IPS-18c (cell line): ENCODE measurements around the gene STUM.
"Not testable (repeated sequence)": the region's sequence is repeated elsewhere in the genome, so short reads cannot be mapped to it uniquely, and the experiment has no call there.

Experiments used
- H3K4me3 ChIP-seq: 2 replicates; pipeline ENCODE4 v1.7.0; 2013; ENCODE audit warnings: low read depth, mild to moderate bottlenecking, low read length, moderate library complexity; ENCODE audit not compliant: insufficient read depth
- H3K9me3 ChIP-seq: one replicate; pipeline ENCODE4 v1.6.1; 2013; ENCODE audit warnings: mild to moderate bottlenecking, low read length, moderate library complexity; ENCODE audit not compliant: control insufficient read depth, insufficient read depth

Gene STUM, protein sequence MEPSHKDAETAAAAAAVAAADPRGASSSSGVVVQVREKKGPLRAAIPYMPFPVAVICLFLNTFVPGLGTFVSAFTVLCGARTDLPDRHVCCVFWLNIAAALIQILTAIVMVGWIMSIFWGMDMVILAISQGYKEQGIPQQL

GRCh38 chr1:226548256-226549093, at the start of gene STUM:
TSS of gene STUM (plus strand) at chr1:226548764. CDS start at chr1:226548905, 141 bp downstream.
- H3K9me3 ChIP-seq, result peaks cover 4% of the 10 kb centered on the region
- peak within 1 kb of the TSS; percentile 50 for H3K4me3 ChIP-seq

- not testable (repeated sequence) for H3K4me3 ChIP-seq, H3K9me3 ChIP-seq
Observed at GRCh38 chr1:226499699-226500098, 48.9 kb upstream of the STUM start.

DNA sequence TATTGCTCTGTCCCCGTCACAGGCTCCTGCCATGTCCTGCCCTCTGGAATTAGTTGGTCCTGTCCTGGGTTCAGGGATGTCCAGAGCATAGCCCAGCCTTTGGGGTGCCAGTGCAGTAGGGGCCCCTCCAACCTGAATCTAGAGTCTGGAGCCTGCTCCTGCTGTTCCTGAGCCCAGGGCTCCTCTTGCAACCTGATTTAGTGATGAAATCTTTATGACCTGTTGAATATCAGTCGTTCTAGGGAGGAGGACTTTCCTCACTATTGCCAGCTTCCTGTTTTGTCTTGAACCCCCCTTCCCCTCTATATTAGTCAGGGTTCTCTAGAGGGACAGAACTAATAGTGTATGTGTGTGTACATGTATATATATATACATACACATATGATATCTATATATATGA, 42.5 kb upstream of the STUM start:
- Histone ChIP-seq H3K9me3 (no peaks in the 10 kb centered on the region), H3K4me3 (no peak overlapping the region)

GRCh38 chr1:226506921-226507320, 41.6 kb upstream of the STUM start:
- no peak overlapping the region for H3K4me3 ChIP-seq
- H3K9me3 ChIP-seq, result no peaks in the 10 kb centered on the region

DNA sequence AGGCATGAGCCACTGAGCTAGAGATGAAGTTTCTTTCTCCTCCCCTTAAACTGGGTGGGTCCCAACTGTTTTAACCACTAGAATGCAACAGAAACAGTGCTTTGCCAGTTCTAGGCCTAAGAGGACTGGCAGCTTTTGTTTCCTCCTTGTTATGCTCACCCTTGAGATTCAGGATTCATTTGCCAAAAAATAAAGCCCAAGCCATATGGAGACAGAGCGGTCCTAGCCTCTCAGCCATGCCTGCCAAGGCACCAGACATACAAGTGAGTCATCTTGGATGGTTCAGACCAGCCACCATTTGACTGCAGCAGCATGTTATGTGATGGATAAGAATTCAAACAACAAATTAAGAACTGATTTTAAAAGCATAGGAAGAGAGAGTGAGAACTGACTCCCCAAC, 38.1 kb upstream of the STUM start:
- H3K9me3 ChIP-seq, result no peaks in the 10 kb centered on the region
- H3K4me3 ChIP-seq, result no peak overlapping the region

DNA sequence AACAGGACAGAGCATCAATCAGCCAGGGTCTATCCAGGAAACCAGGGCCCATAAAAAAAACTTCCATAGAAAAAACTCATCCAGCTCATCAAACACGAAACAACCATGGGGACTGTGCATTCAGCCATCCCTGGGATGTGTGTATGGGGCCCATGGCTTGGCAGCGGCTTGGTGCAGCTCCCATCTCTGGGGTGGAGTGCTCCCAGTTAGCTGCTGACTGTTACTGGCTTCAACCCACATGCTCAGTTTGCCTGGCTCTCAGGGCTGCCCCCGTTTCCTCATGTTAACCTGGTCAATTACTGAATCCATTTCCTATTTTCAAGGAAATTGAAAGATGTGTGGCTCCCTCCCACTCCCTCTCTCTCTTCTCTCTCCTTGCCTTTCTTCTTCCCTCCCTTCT, 37.3 kb upstream of the STUM start:
- Histone ChIP-seq H3K9me3 (no peaks in the 10 kb centered on the region), H3K4me3 (no peak overlapping the region)

- Histone ChIP-seq H3K4me3 (no peak overlapping the region), H3K9me3 (no peaks in the 10 kb centered on the region)
Observed at GRCh38 chr1:226512076-226512728, 36.4 kb upstream of the STUM start.

DNA sequence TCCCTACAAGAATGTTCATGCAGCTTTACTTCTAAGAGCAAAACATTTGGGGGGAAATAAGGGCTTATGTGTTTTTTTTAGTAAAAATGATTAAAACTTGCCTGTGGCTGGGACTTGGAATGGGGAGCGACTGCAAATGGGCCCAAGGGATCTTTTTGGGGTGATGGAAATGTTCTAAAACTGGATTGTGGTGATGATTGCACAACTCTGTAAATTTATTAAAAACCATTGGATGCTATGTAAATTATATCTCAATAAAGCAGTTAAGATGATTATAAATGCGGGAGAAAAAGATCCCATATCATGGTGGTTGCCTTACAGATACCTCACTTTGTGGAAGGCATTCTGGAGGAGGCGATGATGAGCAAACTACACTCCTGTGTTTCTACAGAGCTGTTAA, 30.2 kb upstream of the STUM start:
- Histone ChIP-seq H3K9me3 (no peaks in the 10 kb centered on the region), H3K4me3 (no peak overlapping the region)

DNA sequence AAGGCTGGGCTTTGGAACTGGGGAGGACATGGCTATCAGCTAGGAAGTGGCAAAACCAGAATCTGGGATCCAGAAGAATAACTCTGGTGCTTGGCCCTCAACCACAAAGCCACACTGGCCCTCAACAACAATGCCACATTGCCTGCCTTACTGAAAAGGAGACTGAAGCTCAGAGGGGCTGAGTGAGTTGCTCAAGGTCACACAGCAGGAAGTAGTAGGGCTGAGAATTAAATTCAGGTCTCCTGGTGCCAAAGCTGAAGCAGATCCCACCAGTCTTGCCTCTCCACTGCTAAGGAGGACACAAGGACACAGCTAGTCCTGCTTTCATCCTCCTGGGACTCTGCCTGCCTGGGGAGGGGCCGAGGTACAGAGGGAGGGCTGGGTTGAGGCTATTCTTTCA, 29.4 kb upstream of the STUM start:
- Histone ChIP-seq H3K4me3 (no peak overlapping the region; the same call in 1 of the 2 replicates), H3K9me3 (no peaks in the 10 kb centered on the region)

DNA sequence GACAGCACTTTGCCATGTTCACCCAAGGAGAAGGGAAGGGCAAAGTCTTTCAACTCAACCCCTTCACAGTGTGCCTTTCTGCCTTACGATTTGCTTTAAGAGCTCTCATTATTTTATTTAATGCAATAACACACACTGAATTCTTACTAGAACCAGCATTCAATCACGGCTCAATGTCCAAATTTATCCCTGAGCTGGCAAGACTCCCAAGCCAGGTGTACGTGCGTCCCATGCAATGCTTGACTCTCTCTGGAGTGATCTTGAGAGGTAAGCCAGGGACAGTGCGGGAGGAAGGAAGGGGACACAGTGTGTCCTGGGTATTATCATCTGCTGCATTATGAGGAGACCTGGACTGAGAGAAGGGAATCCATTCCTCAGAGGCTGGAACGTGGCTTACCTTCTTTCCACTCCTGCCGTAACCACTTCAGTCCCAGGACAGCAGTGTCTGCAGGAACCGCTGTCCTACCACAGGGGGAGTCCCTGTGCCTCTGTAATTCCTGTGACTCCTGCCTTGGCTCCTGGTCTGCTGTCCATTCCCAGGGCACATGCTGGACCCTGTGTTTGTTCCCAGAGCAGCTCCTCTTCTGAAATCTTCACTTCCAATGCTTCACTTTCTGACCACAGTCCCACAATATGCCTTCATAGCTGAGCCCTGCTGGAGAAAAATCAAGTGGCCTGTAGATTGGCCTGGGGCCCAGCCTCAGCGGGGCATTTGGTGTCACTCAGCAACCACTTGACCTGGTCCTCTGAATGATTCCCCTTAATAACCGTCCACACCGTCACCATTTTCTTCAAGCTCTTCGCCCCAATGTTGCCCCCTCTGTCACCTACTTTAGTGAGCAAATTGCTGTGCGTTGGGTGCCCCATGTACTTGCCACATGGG, 28.6 kb upstream of the STUM start:
- Histone ChIP-seq H3K9me3 (no peaks in the 10 kb centered on the region), H3K4me3 (no peak overlapping the region)

DNA sequence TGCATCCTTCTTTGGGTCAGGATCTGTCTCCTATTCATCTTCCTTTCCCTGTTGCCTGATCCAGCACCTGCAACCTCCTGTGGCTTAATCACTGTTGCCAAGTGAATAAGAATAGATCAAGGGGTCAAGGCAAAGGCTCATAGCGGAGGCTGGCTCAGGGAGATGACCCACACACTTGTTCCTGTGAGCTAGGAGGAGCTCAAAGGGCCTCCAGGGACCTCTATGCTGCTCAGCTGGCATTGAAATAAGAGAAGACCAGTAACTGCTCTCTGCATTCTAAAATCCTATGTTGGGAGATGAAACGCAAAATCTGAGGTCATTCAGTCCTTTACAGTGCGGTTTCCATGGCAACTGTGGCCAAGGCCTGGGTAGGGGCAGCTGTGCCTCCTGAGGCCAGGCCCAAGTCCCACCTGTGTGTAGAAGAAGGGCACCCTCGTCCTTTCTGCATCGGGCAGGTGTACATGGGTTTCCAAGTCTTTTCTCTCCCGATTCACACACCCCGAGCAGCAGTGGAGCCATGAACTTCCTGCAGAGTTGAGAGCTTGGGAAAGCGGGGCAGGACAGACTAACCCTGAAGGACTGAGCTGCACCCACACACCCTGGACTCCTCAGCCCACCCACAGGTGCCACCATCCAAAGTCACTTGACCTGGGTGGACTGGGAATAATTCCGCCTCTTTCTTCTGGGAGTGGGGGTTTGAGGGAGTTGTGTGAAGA, 27.8 kb upstream of the STUM start:
- Histone ChIP-seq H3K4me3 (no peak overlapping the region), H3K9me3 (no peaks in the 10 kb centered on the region)

GRCh38 chr1:226523646-226524406, 24.7 kb upstream of the STUM start:
- Histone ChIP-seq H3K9me3 (no peaks in the 10 kb centered on the region), H3K4me3 (no peak overlapping the region)

DNA sequence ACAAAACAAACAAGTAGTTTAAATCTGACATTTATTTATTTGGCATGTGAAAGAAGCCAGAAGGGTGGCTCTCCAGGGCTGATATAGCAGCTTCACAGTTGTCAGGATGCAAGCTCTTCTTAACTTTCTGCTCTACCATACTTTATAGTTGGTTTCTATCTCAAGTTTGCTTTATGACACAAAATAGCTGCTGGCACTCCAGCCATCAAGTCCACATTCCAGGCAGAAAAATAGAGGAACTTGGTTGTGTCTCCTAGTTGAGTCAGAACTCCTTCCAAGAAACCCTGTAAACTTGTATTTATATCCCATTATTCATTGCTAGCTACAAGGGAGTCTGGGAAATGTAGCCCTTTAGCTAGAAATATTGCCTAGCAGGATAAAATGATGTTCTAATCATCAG, 24.0 kb upstream of the STUM start:
- no peak overlapping the region for H3K4me3 ChIP-seq

GRCh38 chr1:226525750-226526149, 22.8 kb upstream of the STUM start:
- H3K9me3 ChIP-seq, result no peaks in the 10 kb centered on the region
- no peak overlapping the region for H3K4me3 ChIP-seq

More for the DNA sequence above, 24.0 kb upstream of the STUM start:
- no peaks in the 10 kb centered on the region for H3K9me3 ChIP-seq

DNA sequence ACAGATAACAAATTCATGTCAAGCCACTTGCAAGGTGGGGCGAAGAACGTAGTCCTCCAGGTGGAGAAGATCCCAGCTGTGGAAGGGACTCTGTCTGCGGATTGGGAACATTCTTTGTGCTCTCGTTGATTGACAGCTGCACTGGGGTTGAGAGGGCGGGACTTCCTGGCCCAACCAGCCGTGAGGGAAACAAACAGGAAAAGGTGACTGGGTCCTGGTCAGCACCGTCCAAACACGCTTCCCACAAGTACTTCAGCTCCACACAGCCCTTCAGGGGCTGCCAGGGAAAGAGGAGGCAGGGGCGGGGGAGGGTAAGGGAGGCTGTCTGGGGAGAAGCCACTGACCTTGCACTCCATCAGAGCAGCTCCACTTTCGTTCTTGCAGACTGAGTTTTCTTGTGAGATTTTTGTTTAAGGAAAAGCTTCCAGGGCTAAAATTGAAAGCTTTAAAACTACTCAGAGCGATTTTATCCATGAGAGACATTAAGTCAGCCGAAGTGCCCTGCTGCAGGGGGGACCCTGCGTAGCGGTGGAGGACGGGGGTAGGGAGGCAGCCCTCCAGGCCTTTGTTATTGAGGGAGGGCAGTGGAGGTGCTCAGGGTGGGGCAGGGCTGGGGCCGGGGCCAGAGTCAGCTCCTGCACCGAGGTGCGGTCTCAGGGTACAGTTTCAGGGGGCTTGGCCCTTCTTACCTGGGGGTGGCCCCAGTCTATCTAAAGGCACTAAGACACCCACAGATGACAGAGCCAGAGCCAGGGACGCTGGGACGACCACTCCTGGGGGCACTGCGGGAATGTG, 21.6 kb upstream of the STUM start:
- no peak overlapping the region for H3K4me3 ChIP-seq
- no peaks in the 10 kb centered on the region for H3K9me3 ChIP-seq
